ENCODE data around the gene PRR16.
"Not testable (repeated sequence)": the region's sequence is repeated elsewhere in the genome, so short reads cannot be mapped to it uniquely, and the experiment has no call there.

Gene PRR16

GRCh38 chr5:120678279-120678678, 214.2 kb downstream of the PRR16 start:
- no peak for DNase-seq

- no peak for DNase-seq
These were observed 218.8 kb downstream of the PRR16 start for GRCh38 chr5:120682851-120683250.

DNA sequence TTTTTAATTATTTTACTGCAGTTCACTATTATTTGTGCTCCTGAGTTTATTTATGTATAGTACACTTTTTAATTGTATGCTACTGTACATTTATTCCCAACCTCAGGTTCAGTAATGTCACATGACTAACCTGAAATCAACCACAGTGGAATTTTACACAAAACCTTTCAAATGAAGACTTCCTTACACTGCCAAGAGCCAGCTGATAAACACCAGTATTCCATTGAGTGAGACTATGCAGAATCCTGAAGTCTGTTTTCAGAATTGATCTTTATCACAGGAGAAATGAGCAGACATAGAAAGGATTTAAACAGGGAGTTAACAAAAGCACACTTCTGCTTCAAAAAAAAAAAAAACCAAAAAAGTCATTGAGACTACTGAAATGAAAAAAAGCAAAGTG, 219.5 kb downstream of the PRR16 start:
- DNase-seq, result no peak

DNA sequence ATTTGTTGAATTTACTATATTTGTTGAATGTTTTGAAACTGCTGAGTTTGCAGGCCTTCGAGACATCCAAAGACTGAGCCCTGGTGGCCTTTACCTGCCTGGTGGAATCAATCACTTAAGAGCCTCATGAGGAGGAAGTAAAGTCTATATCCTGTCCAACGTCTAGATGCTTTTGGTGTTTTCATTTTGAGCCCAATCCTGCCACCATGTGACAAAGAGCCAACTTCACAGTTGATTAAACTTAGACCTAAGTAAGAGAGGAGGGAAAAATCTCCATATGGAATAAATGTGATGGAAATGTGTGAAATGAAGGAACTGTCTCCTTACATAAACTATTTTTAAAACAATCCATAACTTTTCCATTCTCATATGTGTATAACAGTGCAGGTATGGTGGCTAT, 220.1 kb downstream of the PRR16 start:
- DNase-seq, result no peak

DNA sequence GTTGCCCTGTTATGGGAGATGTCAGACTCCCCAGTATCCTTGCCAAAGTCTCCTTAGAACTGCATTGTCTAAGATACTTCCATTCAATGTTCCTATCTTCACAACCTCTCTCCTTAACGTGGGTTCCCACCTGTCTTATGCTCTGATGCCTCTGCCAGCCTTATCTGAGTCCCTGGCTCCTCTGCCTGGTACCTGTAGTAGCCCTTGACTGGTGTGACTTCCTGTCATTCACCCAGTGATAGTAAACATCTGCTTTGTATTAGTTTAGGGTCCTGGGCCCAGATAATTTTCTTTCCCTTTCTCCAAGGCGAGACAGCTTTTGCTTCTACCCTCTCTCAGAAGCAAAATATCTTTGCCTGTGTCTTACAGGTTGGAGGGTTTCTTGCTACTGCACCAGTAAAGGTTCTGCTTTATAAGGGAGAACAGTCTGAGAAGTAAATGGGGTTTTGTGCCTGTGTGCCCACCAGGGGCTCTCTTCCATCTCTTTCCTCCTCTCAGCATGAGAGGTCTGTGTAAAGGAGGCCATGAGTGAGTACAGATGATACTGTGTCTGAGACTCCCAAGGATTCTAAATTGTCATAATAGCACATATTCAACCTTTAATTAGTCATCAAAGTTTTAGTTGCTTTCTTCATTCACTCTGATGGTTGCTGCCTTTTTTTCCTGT, 220.8 kb downstream of the PRR16 start:
- no peak for DNase-seq

- no peak for DNase-seq
These were observed 226.7 kb downstream of the PRR16 start for GRCh38 chr5:120690621-120691407.

- DNase-seq, result no peak
These were observed 228.2 kb downstream of the PRR16 start for GRCh38 chr5:120692325-120692724.

DNA sequence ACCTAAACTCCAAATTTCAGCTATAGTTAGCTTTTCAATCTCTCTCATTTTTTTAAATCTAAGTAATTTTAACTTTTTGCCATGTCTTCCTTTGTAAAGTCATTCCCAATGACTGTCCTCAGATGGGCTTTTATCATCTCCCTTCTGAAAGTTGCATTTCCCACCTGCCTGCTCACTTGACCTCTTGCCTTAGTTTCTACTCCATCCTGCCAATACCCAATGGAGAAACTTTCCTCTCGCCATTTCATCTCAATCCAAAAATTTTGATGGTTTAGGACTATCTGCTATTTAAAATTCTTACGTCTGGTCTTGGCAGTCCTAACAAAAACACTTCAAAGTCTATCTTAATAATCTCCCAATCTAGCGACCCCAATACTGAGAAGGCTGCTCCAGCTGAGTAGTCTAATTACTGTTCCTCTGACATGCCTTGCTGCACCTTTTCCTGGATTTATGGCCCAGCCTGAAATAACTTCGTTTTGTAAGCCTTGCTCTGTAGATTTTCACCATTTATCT, 231.3 kb downstream of the PRR16 start:
- DNase-seq, result no peak

- no peak for DNase-seq
These were observed 233.0 kb downstream of the PRR16 start for GRCh38 chr5:120697147-120697546.

- DNase-seq, result not testable (repeated sequence)
These were observed 233.7 kb downstream of the PRR16 start for GRCh38 chr5:120697670-120698327.

- not testable (repeated sequence) for DNase-seq
These were observed 236.6 kb downstream of the PRR16 start for GRCh38 chr5:120700653-120701052.

GRCh38 chr5:120702817-120703538, 238.9 kb downstream of the PRR16 start:
- DNase-seq, result not testable (repeated sequence)

DNA sequence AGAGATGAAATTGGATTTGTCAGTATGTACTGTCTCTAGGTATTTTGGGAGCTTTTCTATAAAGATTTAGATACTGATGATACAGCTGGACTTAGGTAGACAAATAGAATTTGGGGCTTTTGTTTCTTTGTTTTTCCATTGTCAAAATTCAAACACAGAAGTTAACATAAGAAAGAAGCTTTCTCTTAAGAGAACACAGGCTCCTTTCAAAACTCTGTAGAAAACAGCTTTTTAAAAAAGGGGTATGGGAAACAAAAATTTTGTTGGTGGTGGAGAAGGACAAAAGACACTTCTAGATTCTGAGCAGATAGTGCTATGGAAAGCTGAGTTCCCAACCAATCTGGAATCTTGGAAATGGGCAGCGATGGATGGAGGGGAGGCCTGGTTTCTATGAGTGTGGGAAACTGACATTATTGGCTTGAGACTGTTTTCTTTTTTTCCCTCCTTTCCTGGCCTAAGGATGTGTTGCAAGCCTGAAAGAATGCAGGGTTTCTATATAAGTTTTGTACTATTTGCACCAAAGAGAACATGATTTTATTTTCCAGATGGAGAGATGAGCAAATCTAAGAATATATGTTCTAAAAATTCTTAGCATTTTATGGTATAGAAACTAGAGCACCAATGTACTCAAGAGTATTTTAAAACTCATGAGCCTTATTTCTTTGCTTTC, 240.0 kb downstream of the PRR16 start:
- DNase-seq, result no peak

GRCh38 chr5:120706877-120707276, 242.8 kb downstream of the PRR16 start:
- DNase-seq, result no peak

DNA sequence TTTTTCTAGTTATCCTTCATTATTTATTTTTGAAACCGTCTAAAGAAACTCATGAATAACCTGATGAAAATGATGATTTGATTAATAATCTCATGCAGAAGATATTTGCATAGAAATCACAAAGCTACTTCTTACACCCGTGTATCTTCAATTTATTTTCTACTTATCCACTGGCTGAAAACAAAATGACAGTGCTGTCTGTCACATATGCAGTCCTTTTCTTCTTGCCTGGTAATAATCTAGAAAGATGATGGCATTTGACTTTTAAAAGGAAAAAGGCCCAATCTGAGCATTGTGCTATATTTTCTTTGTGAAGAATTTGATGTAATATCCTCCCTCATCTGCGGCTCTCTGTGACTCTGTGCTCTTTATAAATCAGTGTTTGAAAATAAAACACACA, 253.3 kb downstream of the PRR16 start:
- DNase-seq, result no peak

DNA sequence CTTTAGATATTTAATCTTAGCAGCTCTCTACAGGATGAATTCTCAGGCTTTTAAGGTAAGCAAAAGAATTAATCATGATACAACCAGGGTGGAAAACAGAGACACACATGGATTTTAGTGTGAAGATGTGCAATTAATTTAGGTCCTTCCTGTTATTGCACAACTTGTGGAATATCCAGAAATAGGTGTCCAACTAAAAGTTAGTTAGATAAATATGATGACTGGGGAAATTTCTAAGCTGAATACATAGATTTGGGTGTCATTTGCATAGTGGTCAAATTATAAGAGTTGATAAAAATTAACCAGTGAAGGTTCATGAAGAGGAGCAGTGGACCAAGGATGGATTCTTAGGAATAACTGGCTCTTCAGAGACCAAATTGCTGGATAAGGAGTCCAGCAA, 266.1 kb downstream of the PRR16 start:
- DNase-seq, result no peak

GRCh38 chr5:120734033-120734432, 269.9 kb downstream of the PRR16 start:
- DNase-seq, result no peak

DNA sequence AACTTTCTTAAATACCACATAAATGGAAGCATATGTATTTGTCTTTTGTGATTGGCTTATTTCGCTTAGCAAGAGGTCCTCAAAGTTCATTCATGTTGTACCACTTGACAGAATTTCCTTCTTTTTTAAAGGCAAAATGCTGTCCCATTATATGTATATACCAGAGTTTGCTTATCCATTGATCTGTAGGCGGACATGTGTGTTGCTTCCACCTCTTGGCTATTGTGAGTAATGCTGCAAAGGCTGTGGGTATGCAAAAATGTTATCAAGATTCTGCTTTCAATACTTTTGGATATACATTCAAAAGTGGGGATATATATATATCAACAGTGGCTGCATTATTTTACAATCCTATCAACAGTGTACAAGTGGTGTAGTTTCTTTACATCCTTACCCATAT, 271.0 kb downstream of the PRR16 start:
- DNase-seq, result no peak

Data from T-helper 2 cell (primary cell).